DLD1 (cell line): Measurements from ENCODE around the gene SEMA3E.
"Not testable (repeated sequence)": the region's sequence is repeated elsewhere in the genome, so short reads cannot be mapped to it uniquely, and the experiment has no call there.

Experiments
- in situ Hi-C: cut with HindIII; loops from 2 replicates; pipeline ENCODE4 v1.10.0; 2017; ENCODE audit warnings: low sequenced_read_pairs

The SEMA3E gene

GRCh38 chr7:83459101-83459929 lies 189.6 kb downstream of the SEMA3E start:
- in situ Hi-C loops = not testable (repeated sequence)

- in situ Hi-C loops = no loop called here
These were observed 191.7 kb downstream of the SEMA3E start for GRCh38 chr7:83457022-83457892.

GRCh38 chr7:83456413-83456812 lies 192.5 kb downstream of the SEMA3E start:
- in situ Hi-C loops = no loop called here

- in situ Hi-C loops = no loop called here
These were observed 193.3 kb downstream of the SEMA3E start for GRCh38 chr7:83455612-83456011.

GRCh38 chr7:83452256-83452655 lies 196.7 kb downstream of the SEMA3E start:
- in situ Hi-C loops = no loop called here

- in situ Hi-C loops = no loop called here
These were observed 197.4 kb downstream of the SEMA3E start for GRCh38 chr7:83451501-83452045.

- in situ Hi-C loops = no loop called here
These were observed 199.2 kb downstream of the SEMA3E start for GRCh38 chr7:83449781-83450180.

GRCh38 chr7:83447681-83448080 lies 201.3 kb downstream of the SEMA3E start:
- in situ Hi-C loops = no loop called here

GRCh38 chr7:83446102-83446669 lies 202.8 kb downstream of the SEMA3E start:
- in situ Hi-C loops = no loop called here

- in situ Hi-C loops = no loop called here
These were observed 206.0 kb downstream of the SEMA3E start for GRCh38 chr7:83442911-83443310.

- in situ Hi-C loops = no loop called here
These were observed 209.9 kb downstream of the SEMA3E start for GRCh38 chr7:83439026-83439425.

GRCh38 chr7:83430289-83430688 lies 218.7 kb downstream of the SEMA3E start:
- in situ Hi-C loops = not testable (repeated sequence)

GRCh38 chr7:83429493-83429892 lies 219.4 kb downstream of the SEMA3E start:
- in situ Hi-C loops = no loop called here

- in situ Hi-C loops = no loop called here
These were observed 221.1 kb downstream of the SEMA3E start for GRCh38 chr7:83427884-83428283.

- in situ Hi-C loops = no loop called here
These were observed 222.6 kb downstream of the SEMA3E start for GRCh38 chr7:83426325-83426724.

GRCh38 chr7:83419013-83419412 lies 229.9 kb downstream of the SEMA3E start:
- in situ Hi-C loops = loop anchor here (25.0 kb wide), 1 partner anchor 243 kb away; no protein-coding TSS in a partner anchor

- in situ Hi-C loops = loop anchor here (25.0 kb wide), 1 partner anchor 246 kb away; no protein-coding TSS in a partner anchor
These were observed 233.1 kb downstream of the SEMA3E start for GRCh38 chr7:83415840-83416239.

GRCh38 chr7:83414947-83415346 lies 234.0 kb downstream of the SEMA3E start:
- in situ Hi-C loops = loop anchor here (25.0 kb wide), 1 partner anchor 247 kb away; no protein-coding TSS in a partner anchor

GRCh38 chr7:83413831-83414230 lies 235.1 kb downstream of the SEMA3E start:
- in situ Hi-C loops = loop anchor here (25.0 kb wide), 1 partner anchor 248 kb away; no protein-coding TSS in a partner anchor

- in situ Hi-C loops = loop anchor here (25.0 kb wide), 1 partner anchor 249 kb away; no protein-coding TSS in a partner anchor
These were observed 235.5 kb downstream of the SEMA3E start for GRCh38 chr7:83413424-83413823.
